Stimulated activated naive B cell treated with anti-CD40 and anti-IgM and Interleukin-4, amounts not matched to agents 10 μg/mL and 1 μg/mL and 100 μg/mL, for 72 hours (primary cell): ENCODE data around the gene TEX48.

Source experiments
- ATAC-seq, 2 donors: fragments of 150-1000 bp; cut with Tn5 transposase; replicated peaks; 2 replicates each; pipeline ENCODE4 v1.10.0; 2021; ENCODE audit warnings: moderate library complexity in 1 of 2
- DNase-seq: peaks from one replicate; pipeline ENCODE4 v3.0.0; 2021
- H3K27ac Mint-ChIP-seq: one replicate; pipeline ENCODE4 v1.8.0; 2022; ENCODE audit warnings: mild to moderate bottlenecking, mixed read lengths
- H3K27me3 Mint-ChIP-seq, 2 donors: one replicate each; pipeline ENCODE4 v1.8.0; 2022; ENCODE audit warnings: mixed read lengths in 2 of 2
- H3K36me3 Mint-ChIP-seq, 2 donors: one replicate each; pipeline ENCODE4 v1.8.0; 2022; ENCODE audit warnings: mixed read lengths in 2 of 2, mild to moderate bottlenecking in 1 of 2
- H3K4me1 Mint-ChIP-seq, 2 donors: one replicate each; pipeline ENCODE4 v1.8.0; 2022; ENCODE audit warnings: mixed read lengths in 2 of 2, mild to moderate bottlenecking in 1 of 2
- H3K4me3 Mint-ChIP-seq, 2 donors: one replicate each; pipeline ENCODE4 v1.8.0; 2022; ENCODE audit warnings: mild to moderate bottlenecking in 2 of 2, mixed read lengths in 2 of 2, moderate library complexity in 1 of 2
- H3K9me3 Mint-ChIP-seq, 2 donors: one replicate each; pipeline ENCODE4 v1.8.0; 2022; ENCODE audit warnings: mixed read lengths in 2 of 2, mild to moderate bottlenecking in 1 of 2

TEX48 gene

GRCh38 chr9:114709636-114710035 lies 27.6 kb upstream of the TEX48 start:
- Mint-ChIP-seq H3K27ac (no peak overlapping the region), H3K27me3 (peaks cover 29 to 46% of the 10 kb centered on the region in 2 donors), H3K9me3 (no peaks in the 10 kb centered on the region), H3K36me3 (no peaks in the 10 kb centered on the region), H3K4me1 (peaks cover 6 to 8% of the 10 kb centered on the region in 2 donors), H3K4me3 (no peak overlapping the region)
- ATAC-seq (no peak), DNase-seq (no peak)

DNA sequence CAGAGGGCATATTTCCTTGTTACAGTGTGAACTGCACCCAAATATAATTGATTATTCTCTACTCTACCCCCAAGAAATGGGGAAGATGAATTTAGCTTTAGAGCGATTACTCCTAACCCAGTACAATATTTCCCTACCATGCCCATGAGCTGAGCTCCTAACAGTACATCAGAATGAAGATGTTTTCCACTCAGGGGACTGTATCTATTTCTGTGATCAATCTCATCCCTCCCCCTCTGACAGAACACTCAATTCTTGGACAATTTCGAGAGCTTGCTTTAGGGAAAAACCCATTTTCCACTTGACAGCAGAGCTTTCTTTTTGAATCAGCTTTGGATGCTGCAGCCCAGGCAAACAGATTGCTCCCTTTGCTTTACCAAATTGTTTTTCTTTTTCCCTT lies 24.7 kb upstream of the TEX48 start:
- DNase-seq = no peak
- H3K27ac Mint-ChIP-seq = peak overlapping the region; percentile 73
- H3K9me3 Mint-ChIP-seq = no peaks in the 10 kb centered on the region
- peaks cover 28 to 40% of the 10 kb centered on the region in 2 donors for H3K27me3 Mint-ChIP-seq
- H3K36me3 Mint-ChIP-seq = no peaks in the 10 kb centered on the region
- peak in 1 of 2 donors; percentile 39 for ATAC-seq
- no peak overlapping the region for H3K4me3 Mint-ChIP-seq
- peaks cover 6 to 8% of the 10 kb centered on the region in 2 donors for H3K4me1 Mint-ChIP-seq

- peaks cover 0 to 3% of the 10 kb centered on the region in 2 donors for H3K36me3 Mint-ChIP-seq
- DNase-seq = no peak
- H3K27me3 Mint-ChIP-seq = peaks cover 14 to 23% of the 10 kb centered on the region in 2 donors
- ATAC-seq = no peak
- no peak overlapping the region for H3K27ac Mint-ChIP-seq
- peaks cover 0 to 2% of the 10 kb centered on the region in 2 donors for H3K9me3 Mint-ChIP-seq
- H3K4me1 Mint-ChIP-seq = peaks cover 17 to 29% of the 10 kb centered on the region in 2 donors
- no peak overlapping the region for H3K4me3 Mint-ChIP-seq
Measured at GRCh38 chr9:114701988-114702387, 20.0 kb upstream of the TEX48 start.

GRCh38 chr9:114697951-114698351 lies 16.0 kb upstream of the TEX48 start:
- Mint-ChIP-seq H3K27ac (peak overlapping the region; percentile 88), H3K27me3 (peaks cover 23 to 32% of the 10 kb centered on the region in 2 donors), H3K9me3 (peaks cover 0 to 2% of the 10 kb centered on the region in 2 donors), H3K36me3 (peaks cover 0 to 3% of the 10 kb centered on the region in 2 donors), H3K4me1 (peaks cover 20 to 39% of the 10 kb centered on the region in 2 donors), H3K4me3 (peak overlapping the region; percentile 48 to 53)
- DNase-seq = no peak
- ATAC-seq = peak; percentile 57 to 66

GRCh38 chr9:114696814-114697544 lies 15.0 kb upstream of the TEX48 start:
- Mint-ChIP-seq H3K27ac (peak overlapping the region; percentile 67), H3K4me3 (peak overlapping the region; percentile 6 to 18), H3K36me3 (peaks cover 0 to 3% of the 10 kb centered on the region in 2 donors), H3K4me1 (peaks cover 20 to 39% of the 10 kb centered on the region in 2 donors), H3K9me3 (peaks cover 0 to 2% of the 10 kb centered on the region in 2 donors), H3K27me3 (peaks cover 23 to 37% of the 10 kb centered on the region in 2 donors)
- peak; percentile 81 to 82 for ATAC-seq
- DNase-seq = peak; percentile 60

DNA sequence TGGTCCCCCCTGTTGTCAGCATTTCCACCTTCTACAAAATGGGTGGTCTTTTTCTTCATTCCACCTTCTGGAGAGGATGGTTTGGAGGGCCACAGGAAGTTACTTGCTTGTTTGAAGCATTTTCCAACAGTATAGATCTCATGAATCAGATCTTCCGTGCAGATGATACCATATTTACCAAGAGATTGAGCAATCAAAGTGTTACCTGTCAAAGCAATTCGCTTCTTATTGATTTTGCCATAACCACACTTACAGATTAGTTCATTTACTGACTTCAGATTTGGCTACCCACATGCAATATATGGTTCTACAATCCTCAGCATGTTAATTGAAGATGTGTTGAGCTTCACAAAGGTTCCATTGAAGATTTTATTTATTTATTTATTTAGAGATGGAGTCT lies 14.0 kb upstream of the TEX48 start:
- no peak for ATAC-seq
- peaks cover 26 to 49% of the 10 kb centered on the region in 2 donors for H3K4me1 Mint-ChIP-seq
- no peak for DNase-seq

DNA sequence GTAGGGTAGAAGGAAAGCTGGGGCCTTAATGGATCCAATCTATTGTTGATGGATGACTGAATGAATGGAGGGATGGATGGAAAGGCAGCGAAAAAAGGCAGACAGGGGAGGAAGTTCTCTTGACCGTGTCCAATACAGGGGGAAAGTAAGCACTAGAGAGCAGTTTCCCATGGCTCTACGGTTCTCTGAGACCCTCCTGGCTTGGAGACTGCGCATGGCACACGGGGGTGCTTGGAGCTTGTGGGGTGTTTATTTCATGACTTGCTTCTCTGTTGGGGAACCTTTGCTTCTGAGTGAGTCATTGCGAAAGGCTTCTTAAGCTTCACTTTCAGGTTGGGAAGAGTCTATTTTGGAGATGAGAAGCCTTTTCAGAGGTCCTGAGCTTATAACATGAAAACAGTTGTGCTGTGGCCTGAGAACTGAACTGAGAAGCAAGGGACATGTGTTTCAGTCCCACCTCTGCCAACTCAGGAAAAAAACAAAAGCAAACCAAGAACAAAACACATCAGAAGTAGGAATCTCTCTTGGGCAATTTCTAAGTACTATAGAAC lies 12.8 kb upstream of the TEX48 start:
- DNase-seq (no peak), ATAC-seq (no peak)
- no peak overlapping the region for H3K27ac Mint-ChIP-seq
- H3K4me1 Mint-ChIP-seq = peaks cover 26 to 57% of the 10 kb centered on the region in 2 donors
- no peak overlapping the region for H3K4me3 Mint-ChIP-seq
- peaks cover 19 to 35% of the 10 kb centered on the region in 2 donors for H3K27me3 Mint-ChIP-seq
- H3K36me3 Mint-ChIP-seq = no peaks in the 10 kb centered on the region
- H3K9me3 Mint-ChIP-seq = peaks cover 0 to 2% of the 10 kb centered on the region in 2 donors

More for the DNA sequence above, 14.0 kb upstream of the TEX48 start:
- H3K27me3 Mint-ChIP-seq = peaks cover 23 to 37% of the 10 kb centered on the region in 2 donors
- H3K9me3 Mint-ChIP-seq = peaks cover 0 to 2% of the 10 kb centered on the region in 2 donors
- no peak overlapping the region for H3K4me3 Mint-ChIP-seq
- no peak overlapping the region for H3K27ac Mint-ChIP-seq
- peaks cover 0 to 3% of the 10 kb centered on the region in 2 donors for H3K36me3 Mint-ChIP-seq

DNA sequence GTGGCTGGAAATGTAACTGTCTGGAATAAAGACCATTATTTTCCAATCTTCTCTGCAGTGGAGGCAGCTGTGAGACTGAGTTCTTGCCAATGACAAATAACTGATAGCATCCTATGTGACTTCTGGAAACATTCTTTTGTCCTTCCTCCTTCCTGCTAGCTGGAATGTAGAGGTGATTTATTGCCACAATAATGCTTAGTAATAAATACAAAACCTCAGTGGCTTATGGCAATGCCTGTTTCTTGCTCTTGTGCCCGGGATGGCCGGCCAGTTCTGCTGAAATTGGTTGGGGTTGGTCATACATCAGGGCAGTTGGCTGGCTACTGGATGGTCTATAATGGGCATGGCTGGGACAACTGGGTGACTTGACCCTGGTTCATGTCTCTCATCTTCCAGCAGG lies 12.2 kb upstream of the TEX48 start:
- peaks cover 14 to 31% of the 10 kb centered on the region in 2 donors for H3K27me3 Mint-ChIP-seq
- DNase-seq = no peak
- no peaks in the 10 kb centered on the region for H3K9me3 Mint-ChIP-seq
- ATAC-seq = no peak
- peaks cover 22 to 53% of the 10 kb centered on the region in 2 donors for H3K4me1 Mint-ChIP-seq
- H3K4me3 Mint-ChIP-seq = peak overlapping the region in 1 of 2 donors; percentile 21
- H3K36me3 Mint-ChIP-seq = no peaks in the 10 kb centered on the region
- H3K27ac Mint-ChIP-seq = no peak overlapping the region

GRCh38 chr9:114693248-114693855 lies 11.4 kb upstream of the TEX48 start:
- ATAC-seq (no peak), DNase-seq (no peak)
- H3K36me3 Mint-ChIP-seq = no peaks in the 10 kb centered on the region
- no peak overlapping the region for H3K27ac Mint-ChIP-seq
- H3K4me3 Mint-ChIP-seq = no peak overlapping the region
- H3K4me1 Mint-ChIP-seq = peaks cover 22 to 51% of the 10 kb centered on the region in 2 donors
- H3K27me3 Mint-ChIP-seq = peaks cover 13 to 26% of the 10 kb centered on the region in 2 donors
- H3K9me3 Mint-ChIP-seq = no peaks in the 10 kb centered on the region

- H3K36me3 Mint-ChIP-seq = no peaks in the 10 kb centered on the region
- DNase-seq (no peak), ATAC-seq (no peak)
- no peaks in the 10 kb centered on the region for H3K9me3 Mint-ChIP-seq
- no peak overlapping the region for H3K27ac Mint-ChIP-seq
- H3K4me1 Mint-ChIP-seq = peaks cover 14 to 36% of the 10 kb centered on the region in 2 donors
- no peak overlapping the region for H3K4me3 Mint-ChIP-seq
- H3K27me3 Mint-ChIP-seq = peaks cover 13 to 26% of the 10 kb centered on the region in 2 donors
Measured at GRCh38 chr9:114691956-114692295, 9.9 kb upstream of the TEX48 start.

- H3K4me1 Mint-ChIP-seq = peaks cover 14 to 30% of the 10 kb centered on the region in 2 donors
- no peaks in the 10 kb centered on the region for H3K9me3 Mint-ChIP-seq
- peak overlapping the region; percentile 26 for H3K27ac Mint-ChIP-seq
- peaks cover 13 to 26% of the 10 kb centered on the region in 2 donors for H3K27me3 Mint-ChIP-seq
- ATAC-seq (peak; percentile 97), DNase-seq (peak; percentile 69)
- peak overlapping the region in 1 of 2 donors; percentile 31 for H3K4me3 Mint-ChIP-seq
- no peaks in the 10 kb centered on the region for H3K36me3 Mint-ChIP-seq
Measured at GRCh38 chr9:114691046-114691955, 9.3 kb upstream of the TEX48 start.

DNA sequence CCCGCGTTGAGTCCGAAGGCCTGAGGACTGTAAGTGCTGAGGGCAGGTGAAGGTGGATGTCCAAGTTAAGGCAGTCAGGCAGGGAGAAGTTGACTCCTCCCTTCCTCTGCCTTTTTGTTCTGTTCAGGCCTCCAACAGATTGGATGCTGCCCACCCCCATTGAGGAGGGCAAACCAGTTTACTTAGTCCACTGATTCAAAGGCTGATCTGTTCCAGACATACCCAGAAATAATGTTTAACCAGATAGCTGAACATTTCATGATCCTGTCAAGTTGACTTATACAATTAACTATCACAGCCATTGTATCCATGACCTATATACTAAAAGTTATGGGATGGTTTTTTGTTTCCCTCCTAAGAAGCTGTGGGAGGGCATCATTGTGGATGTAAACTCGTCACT lies 8.3 kb upstream of the TEX48 start:
- H3K4me3 Mint-ChIP-seq = no peak overlapping the region
- H3K9me3 Mint-ChIP-seq = no peaks in the 10 kb centered on the region
- peak overlapping the region; percentile 52 for H3K27ac Mint-ChIP-seq
- ATAC-seq (no peak), DNase-seq (no peak)
- peaks cover 13 to 26% of the 10 kb centered on the region in 2 donors for H3K27me3 Mint-ChIP-seq
- peaks cover 14 to 30% of the 10 kb centered on the region in 2 donors for H3K4me1 Mint-ChIP-seq
- no peaks in the 10 kb centered on the region for H3K36me3 Mint-ChIP-seq

- H3K36me3 Mint-ChIP-seq = no peaks in the 10 kb centered on the region
- ATAC-seq = no peak
- H3K9me3 Mint-ChIP-seq = no peaks in the 10 kb centered on the region
- H3K4me1 Mint-ChIP-seq = peaks cover 12 to 27% of the 10 kb centered on the region in 2 donors
- no peak overlapping the region for H3K27ac Mint-ChIP-seq
- H3K27me3 Mint-ChIP-seq = peaks cover 12 to 26% of the 10 kb centered on the region in 2 donors
- DNase-seq = no peak
- no peak overlapping the region for H3K4me3 Mint-ChIP-seq
Measured at GRCh38 chr9:114689813-114690212, 7.8 kb upstream of the TEX48 start.
